Transverse colon (tissue), 4 donors: ENCODE data around the gene MPIG6B.
A peak's percentile ranks its signal among the peaks of the same experiment; 100 is the strongest.

ENCODE experiments used
- CTCF ChIP-seq, 5 experiments: fragments of 200-600 bp in 3 of 5; fragments of 450-650 bp in 2 of 5; sonication (generic) in 3 of 5; IDR thresholded peaks; 1 replicate in 2 of 5; 2 replicates in 3 of 5; pipeline ENCODE4 v1.5.1; 2016 to 2017; ENCODE audit warnings: antibody characterized with exemption in 5 of 5, inconsistent platforms in 3 of 5, mild to moderate bottlenecking in 2 of 5, moderate library complexity in 1 of 5
- EP300 ChIP-seq: sonication (generic); formaldehyde crosslinking; IDR thresholded peaks from one replicate; pipeline ENCODE4 v1.6.1; 2017; ENCODE audit warnings: antibody characterized with exemption, low read depth
- POLR2A ChIP-seq: fragments of 450-650 bp; IDR thresholded peaks from one replicate; pipeline ENCODE4 v1.6.1; 2016; ENCODE audit warnings: antibody characterized with exemption, mild to moderate bottlenecking, moderate library complexity
- POLR2AphosphoS5 ChIP-seq, 3 donors: sonication (generic); formaldehyde crosslinking; IDR thresholded peaks; one replicate each; pipeline ENCODE4 v1.6.1; 2016; ENCODE audit warnings: antibody characterized with exemption in 3 of 3

- TF ChIP-seq EP300 (no peak), POLR2AphosphoS5 (IDR thresholded peaks at IDR 0.05) (peak; percentile 86 to 94 (median 89)), POLR2A (peak; percentile 79), CTCF (IDR thresholded peaks at IDR 0.05) (peak in 2 of 5 experiments; percentile 46 to 74)
These were observed 6.4 kb downstream of the MPIG6B start for GRCh38 chr6:31729515-31729978.
